Adrenal gland (tissue), 12 donors: ENCODE results near the gene KCNC1. TPM values are rescaled to one million over a fixed set of nuclear protein-coding genes. Genes with fewer than 3 reads are reported as not detected.

Experiments used
- DNase-seq, 7 donors: peaks; one replicate each; pipeline ENCODE4 v3.0.0-alpha.2; 2019 to 2020
- H3K27ac ChIP-seq, 5 donors: fragments of 200-600 bp; sonication (generic) in 4 of 5; 1 replicate in 3 of 5; 2 replicates in 2 of 5; pipeline versions ENCODE4 v1.5.1 to v1.8.0; 2016 to 2020; ENCODE audit warnings: mild to moderate bottlenecking in 1 of 5
- H3K27me3 ChIP-seq: fragments of 200-600 bp; 2 replicates; pipeline ENCODE4 v1.8.0; 2021
- H3K36me3 ChIP-seq, 2 donors: fragments of 200-600 bp; replicated peaks in 1 of 2; 1 replicate in 1 of 2; 2 replicates in 1 of 2; pipeline versions ENCODE4 v1.5.1 to v1.8.0; 2018 to 2022
- H3K4me1 ChIP-seq, 2 donors: fragments of 200-600 bp; replicated peaks in 1 of 2; 1 replicate in 1 of 2; 2 replicates in 1 of 2; pipeline versions ENCODE4 v1.5.1 to v1.8.0; 2018 to 2021
- H3K4me3 ChIP-seq, 4 donors: fragments of 200-600 bp; sonication (generic) in 3 of 4; one replicate each; pipeline ENCODE4 v1.5.1; 2016 to 2018
- H3K9me3 ChIP-seq, 3 donors: fragments of 200-600 bp; sonication (generic) in 1 of 3; replicated peaks in 1 of 3; 1 replicate in 2 of 3; 2 replicates in 1 of 3; pipeline versions ENCODE4 v1.5.1 to v1.8.0; 2016 to 2021
- CTCF ChIP-seq, 6 experiments: fragments of 450-650 bp in 4 of 6; fragments of 200-600 bp in 2 of 6; sonication (generic) in 1 of 6; IDR thresholded peaks; 1 replicate in 5 of 6; 2 replicates in 1 of 6; pipeline versions ENCODE4 v1.5.1 to v1.8.0; 2016 to 2021; ENCODE audit warnings: antibody characterized with exemption in 6 of 6, mild to moderate bottlenecking in 2 of 6, moderate library complexity in 1 of 6
- POLR2A ChIP-seq, 2 donors: fragments of 450-650 bp; IDR thresholded peaks; one replicate each; pipeline ENCODE4 v1.6.1; 2017; ENCODE audit warnings: antibody characterized with exemption in 2 of 2, mild to moderate bottlenecking in 2 of 2, moderate library complexity in 1 of 2
- WGBS, 4 donors: extraction: QIAGEN DNeasy Blood & Tissue Kit in 2 of 4; methylation state at CpG; one replicate each; pipeline versions ENCODE4 v1.1.5 to v1.1.7; 2013 to 2017; 5-methylcytosine and 5-hydroxymethylcytosine counted together
- intact Hi-C, 2 donors: fragments of 100-400 bp; cut with DNase I; formaldehyde crosslinking; loops; one replicate each; pipeline versions ENCODE4 v1.14.1 to v1.15.0; 2022 to 2023
- polyA plus RNA-seq, 3 donors: library from polyadenylated mRNA; stranded (reverse); fragments of 200-250 nt in 2 of 3; fragments of 350-450 nt in 1 of 3; fragmentation: Illumina TruSeq in 1 of 3; extraction: RNeasy Lipid Tissue Mini Kit (QIAGEN cat#74804) in 1 of 3; gene quantifications; one replicate each; pipeline ENCODE4 v1.2.3, GENCODE V29; 2013 to 2014
- total RNA-seq, 9 donors: library from RNA; depleted of rRNA in 4 of 9; stranded (reverse); fragments of >200 nt in 4 of 9; fragments of 120-200 nt in 1 of 9; fragmentation: NEBNext Ultra II Directional in 1 of 9; extraction: Animal tissue kit (Norgen Biotek cat#: 25700) in 1 of 9; gene quantifications; one replicate each; pipeline versions ENCODE4 v1.1.0 to v1.2.4, GENCODE V29; 2013 to 2023
- donor health status: healthy with polysubstance abuse.
- donor health status: Bipolar disorder and iron deficiency.
- donor health status: DM: yes; HTN: yes; CAD: no.
- donor health status: DM: no; HTN: no; CAD: no.
- donor health status: DM: no; HTN: no; CAD: no.
- donor health status: DM: yes; HTN: yes; CAD: no.

Gene KCNC1
- total and polyA plus RNA-seq, 12 donors = 0.06 to 1.3 (median 0.55) TPM; not detected in 3

- Histone ChIP-seq H3K27ac (no peak overlapping the region), H3K36me3 (no peaks in the 10 kb centered on the region), H3K27me3 (peaks cover 27% of the 10 kb centered on the region), H3K4me1 (no peaks in the 10 kb centered on the region), H3K4me3 (no peak overlapping the region), H3K9me3 (no peaks in the 10 kb centered on the region)
- peak in 1 of 7 donors; percentile 21 for DNase-seq
- 75 to 81% (median 76%) methylated on average over 4 of the region's 4 CpGs for WGBS, 4 donors
- TF ChIP-seq POLR2A (IDR thresholded peaks at IDR 0.05) = no peak
- TF ChIP-seq CTCF (IDR thresholded peaks at IDR 0.05) = no peak
- intact Hi-C loops = loop anchor here in 1 of 2 donors (10.0 kb wide), 1 partner anchor 120 kb away; no protein-coding TSS in a partner anchor
These were observed 19.7 kb upstream of the KCNC1 start for GRCh38 chr11:17714870-17715269.

- intact Hi-C loops = loop anchor here in 1 of 2 donors (10.0 kb wide), 1 partner anchor 122 kb away; no protein-coding TSS in a partner anchor
- Histone ChIP-seq H3K27me3 (peaks cover 44% of the 10 kb centered on the region), H3K27ac (no peak overlapping the region), H3K36me3 (no peaks in the 10 kb centered on the region), H3K4me3 (no peak overlapping the region), H3K4me1 (peaks cover 0 to 2% of the 10 kb centered on the region in 2 donors), H3K9me3 (no peaks in the 10 kb centered on the region)
- 57 to 74% (median 64%) methylated on average over 2 of the region's 2 CpGs for WGBS, 4 donors
- TF ChIP-seq CTCF (IDR thresholded peaks at IDR 0.05) (no peak), POLR2A (IDR thresholded peaks at IDR 0.05) (no peak)
- DNase-seq = no peak
These were observed 17.8 kb upstream of the KCNC1 start for GRCh38 chr11:17716807-17717206.

GRCh38 chr11:17718015-17718414 is 16.6 kb upstream of the KCNC1 start:
- TF ChIP-seq POLR2A (IDR thresholded peaks at IDR 0.05) (no peak), CTCF (IDR thresholded peaks at IDR 0.05) (no peak)
- Histone ChIP-seq H3K4me3 (no peak overlapping the region), H3K4me1 (peaks cover 0 to 5% of the 10 kb centered on the region in 2 donors), H3K9me3 (no peaks in the 10 kb centered on the region), H3K36me3 (no peaks in the 10 kb centered on the region), H3K27ac (no peak overlapping the region), H3K27me3 (peaks cover 55% of the 10 kb centered on the region)
- intact Hi-C loops = loop anchor here in 1 of 2 donors (10.0 kb wide), 1 partner anchor 123 kb away; no protein-coding TSS in a partner anchor
- DNase-seq = no peak
- WGBS, 4 donors = 42 to 59% (median 47%) methylated on average over 5 to 7 of the region's 7 CpGs

GRCh38 chr11:17718510-17718962 is 16.0 kb upstream of the KCNC1 start:
- H3K4me1 ChIP-seq = peaks cover 0 to 5% of the 10 kb centered on the region in 2 donors
- no peak for TF ChIP-seq POLR2A (IDR thresholded peaks at IDR 0.05)
- no peak for TF ChIP-seq CTCF (IDR thresholded peaks at IDR 0.05)
- no peaks in the 10 kb centered on the region for H3K36me3 ChIP-seq
- H3K9me3 ChIP-seq = no peaks in the 10 kb centered on the region
- no peak overlapping the region for H3K27ac ChIP-seq
- no peak overlapping the region for H3K4me3 ChIP-seq
- intact Hi-C loops = loop anchor here in 1 of 2 donors (10.0 kb wide), 1 partner anchor 124 kb away; no protein-coding TSS in a partner anchor
- no peak for DNase-seq
- H3K27me3 ChIP-seq = peaks cover 60% of the 10 kb centered on the region
- WGBS, 4 donors = 4 to 10% (median 7%) methylated on average over 5 to 16 of the region's 16 CpGs
